Sigmoid colon (tissue), 7 donors: Measurements from ENCODE around the gene SKI. TPM values are rescaled to one million over a fixed set of nuclear protein-coding genes. Genes with fewer than 3 reads are reported as not detected.
A peak's percentile ranks its signal among the peaks of the same experiment; 100 is the strongest.
"Not testable (repeated sequence)": the region's sequence is repeated elsewhere in the genome, so short reads cannot be mapped to it uniquely, and the experiment has no call there.

Experiments
- DNase-seq: peaks from one replicate; pipeline ENCODE4 v3.0.0-alpha.2; 2019
- H3K27ac ChIP-seq, 4 donors: fragments of 200-600 bp; sonication (generic); one replicate each; pipeline ENCODE4 v1.5.1; 2016 to 2019; ENCODE audit warnings: mild to moderate bottlenecking in 1 of 4
- H3K27me3 ChIP-seq, 3 donors: fragments of 200-600 bp; sonication (generic); one replicate each; pipeline ENCODE4 v1.5.1; 2019; ENCODE audit warnings: mild to moderate bottlenecking in 1 of 3
- H3K36me3 ChIP-seq, 4 donors: fragments of 200-600 bp; sonication (generic); one replicate each; pipeline ENCODE4 v1.5.1; 2016 to 2019
- H3K4me1 ChIP-seq, 4 donors: fragments of 200-600 bp; sonication (generic); one replicate each; pipeline ENCODE4 v1.5.1; 2017 to 2019
- H3K4me3 ChIP-seq, 4 donors: fragments of 200-600 bp; sonication (generic); one replicate each; pipeline ENCODE4 v1.5.1; 2017 to 2019; ENCODE audit warnings: mild to moderate bottlenecking in 2 of 4, moderate library complexity in 1 of 4
- H3K9me3 ChIP-seq, 4 donors: fragments of 200-600 bp in 3 of 4; sonication (generic) in 3 of 4; one replicate each; pipeline versions ENCODE4 v1.5.1 to v1.6.1; 2013 to 2019
- CTCF ChIP-seq, 4 experiments: fragments of 450-650 bp in 3 of 4; fragments of 200-600 bp in 1 of 4; IDR thresholded peaks; one replicate each; pipeline ENCODE4 v1.5.1; 2016 to 2019; ENCODE audit warnings: antibody characterized with exemption in 4 of 4, mild to moderate bottlenecking in 3 of 4, moderate library complexity in 2 of 4
- EP300 ChIP-seq, 4 donors: sonication (generic); formaldehyde crosslinking; IDR thresholded peaks; one replicate each; pipeline ENCODE4 v1.6.1; 2017; ENCODE audit warnings: antibody characterized with exemption in 4 of 4
- POLR2A ChIP-seq, 2 donors: fragments of 450-650 bp; IDR thresholded peaks; one replicate each; pipeline ENCODE4 v1.6.1; 2016; ENCODE audit warnings: antibody characterized with exemption in 2 of 2, mild to moderate bottlenecking in 2 of 2, moderate library complexity in 2 of 2
- POLR2AphosphoS5 ChIP-seq, 4 donors: sonication (generic); formaldehyde crosslinking; IDR thresholded peaks; one replicate each; pipeline ENCODE4 v1.6.1; 2017; ENCODE audit warnings: antibody characterized with exemption in 4 of 4
- WGBS, 2 donors: extraction: QIAGEN DNeasy Blood & Tissue Kit; methylation state at CpG; one replicate each; pipeline ENCODE4 v1.1.7; 2013; 5-methylcytosine and 5-hydroxymethylcytosine counted together
- intact Hi-C: fragments of 100-400 bp; cut with DNase I; formaldehyde crosslinking; loops from one replicate; pipeline ENCODE4 v1.15.1; 2023
- polyA plus RNA-seq, 3 donors: library from polyadenylated mRNA; stranded (reverse); fragments of 200-250 nt; gene quantifications; one replicate each; pipeline ENCODE4 v1.2.3, GENCODE V29; 2013
- total RNA-seq, 4 donors: library from RNA; depleted of rRNA; stranded (reverse); fragments of >200 nt; gene quantifications; one replicate each; pipeline ENCODE4 v1.1.0, GENCODE V29; 2016
- donor health status: healthy with polysubstance abuse.
- donor health status: Bipolar disorder and iron deficiency.
- donor health status: healthy.

The SKI gene
- total and polyA plus RNA-seq, 7 donors = 5.8 to 50.4 (median 19.3) TPM

- peak; percentile 90 for DNase-seq
- peak overlapping the region in 1 of 4 donors; percentile 16 for H3K4me3 ChIP-seq
These were observed 12.4 kb downstream of the SKI start for GRCh38 chr1:2240270-2241156.

GRCh38 chr1:2241820-2242219 lies 13.7 kb downstream of the SKI start:
- intact Hi-C loops = no loop called here
- Histone ChIP-seq H3K27me3 (no peaks in the 10 kb centered on the region), H3K4me3 (no peak overlapping the region), H3K36me3 (peaks cover 0 to 4% (median 0%) of the 10 kb centered on the region in 4 donors), H3K4me1 (peaks cover 0 to 90% (median 89%) of the 10 kb centered on the region in 4 donors), H3K9me3 (no peaks in the 10 kb centered on the region), H3K27ac (peak overlapping the region in 3 of 4 donors; percentile 28 to 92 (median 92))
- TF ChIP-seq EP300 (IDR thresholded peaks at IDR 0.05) (no peak), CTCF (IDR thresholded peaks at IDR 0.05) (no peak), POLR2A (IDR thresholded peaks at IDR 0.05) (no peak), POLR2AphosphoS5 (IDR thresholded peaks at IDR 0.05) (no peak)
- DNase-seq = no peak
- WGBS, 2 donors = 83 to 87% methylated on average over 13 of the region's 13 CpGs

More at GRCh38 chr1:2240270-2241156, 12.4 kb downstream of the SKI start:
- 62 to 66% methylated on average over 30 of the region's 30 CpGs for WGBS, 2 donors
- Histone ChIP-seq H3K9me3 (no peaks in the 10 kb centered on the region), H3K27me3 (no peaks in the 10 kb centered on the region), H3K36me3 (peaks cover 0 to 4% (median 0%) of the 10 kb centered on the region in 4 donors), H3K4me1 (peaks cover 0 to 90% (median 89%) of the 10 kb centered on the region in 4 donors), H3K27ac (peak overlapping the region; percentile 67 to 92 (median 90))
- TF ChIP-seq CTCF (IDR thresholded peaks at IDR 0.05) (no peak), POLR2AphosphoS5 (IDR thresholded peaks at IDR 0.05) (peak in 3 of 4 donors; percentile 32 to 49 (median 38))
- intact Hi-C loops = no loop called here

GRCh38 chr1:2242814-2243725 lies 15.0 kb downstream of the SKI start:
- H3K4me1 ChIP-seq = peaks cover 0 to 90% (median 89%) of the 10 kb centered on the region in 4 donors
- 86 to 90% methylated on average over 33 of the region's 33 CpGs for WGBS, 2 donors
- no peak for DNase-seq
- H3K36me3 ChIP-seq = peaks cover 0 to 4% (median 0%) of the 10 kb centered on the region in 4 donors
- peak overlapping the region in 3 of 4 donors; percentile 14 to 92 (median 92) for H3K27ac ChIP-seq
- no peaks in the 10 kb centered on the region for H3K27me3 ChIP-seq
- no peak overlapping the region for H3K4me3 ChIP-seq
- intact Hi-C loops = no loop called here
- peak in 1 of 4 donors; percentile 3 for TF ChIP-seq POLR2AphosphoS5 (IDR thresholded peaks at IDR 0.05)
- no peak for TF ChIP-seq EP300 (IDR thresholded peaks at IDR 0.05)
- H3K9me3 ChIP-seq = no peaks in the 10 kb centered on the region

GRCh38 chr1:2247045-2247394 lies 18.9 kb downstream of the SKI start:
- Histone ChIP-seq H3K27ac (peak overlapping the region in 1 of 4 donors; percentile 55), H3K4me1 (peaks cover 0 to 91% (median 89%) of the 10 kb centered on the region in 4 donors)
- H3K36me3 ChIP-seq, intact Hi-C loops, H3K9me3 ChIP-seq, H3K4me3 ChIP-seq, DNase-seq, H3K27me3 ChIP-seq: not testable (repeated sequence)
- 81 to 90% methylated on average over 7 of the region's 7 CpGs for WGBS, 2 donors

- H3K27ac ChIP-seq = peak overlapping the region in 3 of 4 donors; percentile 29 to 69 (median 48)
- intact Hi-C loops = no loop called here
- 84 to 85% methylated on average over 18 of the region's 18 CpGs for WGBS, 2 donors
- H3K27me3 ChIP-seq = no peaks in the 10 kb centered on the region
- no peak for DNase-seq
- no peak for TF ChIP-seq POLR2A (IDR thresholded peaks at IDR 0.05)
- TF ChIP-seq CTCF (IDR thresholded peaks at IDR 0.05) = no peak
- no peak for TF ChIP-seq POLR2AphosphoS5 (IDR thresholded peaks at IDR 0.05)
- no peak for TF ChIP-seq EP300 (IDR thresholded peaks at IDR 0.05)
- H3K36me3 ChIP-seq = no peaks in the 10 kb centered on the region
- H3K4me1 ChIP-seq = peaks cover 0 to 91% (median 89%) of the 10 kb centered on the region in 4 donors
- H3K9me3 ChIP-seq = no peaks in the 10 kb centered on the region
- H3K4me3 ChIP-seq = peak overlapping the region in 1 of 4 donors; percentile 1
These were observed 19.6 kb downstream of the SKI start for GRCh38 chr1:2247760-2248126.
